Lung (tissue), 12 donors: ENCODE results near the gene MYL12A. TPM values are rescaled to one million over a fixed set of nuclear protein-coding genes. Genes with fewer than 3 reads are reported as not detected.

ENCODE experiments used
- ATAC-seq: fragments of 200-7000 bp; cut with Tn5 transposase; one replicate; pipeline ENCODE4 v1.9.1; 2020; ENCODE audit warnings: moderate number of reproducible peaks; ENCODE audit not compliant: insufficient read depth, low FRiP score
- DNase-seq, 3 donors: peaks; one replicate each; pipeline ENCODE4 v3.0.0-alpha.2; 2013 to 2017
- H3K27ac ChIP-seq, 2 donors: one replicate each; pipeline ENCODE4 v1.5.1; 2013; ENCODE audit warnings: mild to moderate bottlenecking in 2 of 2, moderate library complexity in 2 of 2, control low read depth in 1 of 2, inconsistent platforms in 1 of 2, low read depth in 1 of 2, low read length in 1 of 2
- H3K27me3 ChIP-seq, 3 donors: one replicate each; pipeline ENCODE4 v1.5.1; 2013; ENCODE audit warnings: low read length in 2 of 3; ENCODE audit not compliant: control insufficient read depth in 3 of 3, insufficient read depth in 3 of 3
- H3K36me3 ChIP-seq, 4 donors: one replicate each; pipeline ENCODE4 v1.5.1; 2013; ENCODE audit warnings: low read length in 4 of 4, mild to moderate bottlenecking in 1 of 4, moderate library complexity in 1 of 4; ENCODE audit not compliant: control insufficient read depth in 4 of 4, insufficient read depth in 4 of 4
- H3K4me1 ChIP-seq, 5 donors: one replicate each; pipeline ENCODE4 v1.5.1; 2013; ENCODE audit warnings: low read length in 5 of 5, mild to moderate bottlenecking in 2 of 5, moderate library complexity in 1 of 5; ENCODE audit not compliant: control insufficient read depth in 5 of 5, insufficient read depth in 5 of 5
- H3K4me3 ChIP-seq: one replicate; pipeline ENCODE4 v1.5.1; 2013; ENCODE audit warnings: mild to moderate bottlenecking, control low read depth, moderate library complexity
- H3K9ac ChIP-seq, 2 donors: one replicate each; pipeline ENCODE4 v1.5.1; 2013; ENCODE audit warnings: low read length in 2 of 2, control low read depth in 1 of 2; ENCODE audit not compliant: insufficient read depth in 1 of 2
- H3K9me3 ChIP-seq, 4 donors: one replicate each; pipeline ENCODE4 v1.5.1; 2013; ENCODE audit warnings: low read length in 3 of 4, mild to moderate bottlenecking in 1 of 4, moderate library complexity in 1 of 4; ENCODE audit not compliant: control insufficient read depth in 4 of 4, insufficient read depth in 3 of 4
- WGBS, 2 donors: extraction: QIAGEN DNeasy Blood & Tissue Kit; methylation state at CpG; one replicate each; pipeline ENCODE4 v1.1.7; 2013; 5-methylcytosine and 5-hydroxymethylcytosine counted together
- polyA plus RNA-seq, 2 donors: library from polyadenylated mRNA; stranded (reverse); fragments of 200-250 nt; gene quantifications; one replicate each; pipeline ENCODE4 v1.2.1, GENCODE V29; 2013
- total RNA-seq, 2 donors: library from RNA; depleted of rRNA in 1 of 2; stranded (reverse); fragments of >200 nt in 1 of 2; gene quantifications; one replicate each; pipeline ENCODE4 v1.2.1, GENCODE V29; 2014 to 2021
- TF ChIP-seq, protein P1 (sequence below): IDR thresholded peaks from 2 replicates; pipeline ENCODE4 v1.5.1; 2012; ENCODE audit warnings: mild to moderate bottlenecking; ENCODE audit errors: control extremely low read depth, extremely low read depth
- donor health status: control.
- donor health status: control.
- donor health status: Bipolar disorder and iron deficiency.
- donor health status: healthy.
- donor health status: DM: yes; HTN: yes; CAD: no.

MYL12A gene
- total and polyA plus RNA-seq, 4 donors: 321 to 796 (median 491) TPM

DNA sequence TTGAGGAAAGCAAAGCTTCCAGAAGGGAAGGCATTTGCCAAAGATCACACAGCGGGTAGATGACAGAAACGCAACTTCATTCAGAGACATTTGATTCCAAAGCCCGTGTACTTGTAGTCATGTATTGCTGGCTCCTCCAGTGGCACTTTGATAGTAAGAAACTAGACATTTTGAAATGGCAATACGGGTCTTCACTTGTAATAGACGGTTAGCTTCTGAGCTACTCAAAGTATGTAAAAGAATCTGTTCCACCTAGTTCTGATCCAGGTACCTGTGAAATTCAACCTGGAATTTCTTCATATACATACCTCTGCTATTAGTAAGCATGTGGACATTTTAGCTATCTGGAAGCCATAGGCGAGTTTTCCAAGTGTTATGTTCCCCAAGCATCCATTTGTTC lies 26.1 kb upstream of the MYL12A start:
- peak overlapping the region in 1 of 2 donors; percentile 55 for H3K27ac ChIP-seq
- 95 to 96% methylated on average over 6 of the region's 6 CpGs for WGBS, 2 donors
- no peaks in the 10 kb centered on the region for H3K27me3 ChIP-seq
- no peak for DNase-seq
- H3K9me3 ChIP-seq: no peaks in the 10 kb centered on the region
- H3K4me1 ChIP-seq: peaks cover 0 to 12% (median 0%) of the 10 kb centered on the region in 5 donors
- H3K4me3 ChIP-seq: no peak overlapping the region
- H3K36me3 ChIP-seq: no peaks in the 10 kb centered on the region
- TF ChIP-seq, protein P1, sequence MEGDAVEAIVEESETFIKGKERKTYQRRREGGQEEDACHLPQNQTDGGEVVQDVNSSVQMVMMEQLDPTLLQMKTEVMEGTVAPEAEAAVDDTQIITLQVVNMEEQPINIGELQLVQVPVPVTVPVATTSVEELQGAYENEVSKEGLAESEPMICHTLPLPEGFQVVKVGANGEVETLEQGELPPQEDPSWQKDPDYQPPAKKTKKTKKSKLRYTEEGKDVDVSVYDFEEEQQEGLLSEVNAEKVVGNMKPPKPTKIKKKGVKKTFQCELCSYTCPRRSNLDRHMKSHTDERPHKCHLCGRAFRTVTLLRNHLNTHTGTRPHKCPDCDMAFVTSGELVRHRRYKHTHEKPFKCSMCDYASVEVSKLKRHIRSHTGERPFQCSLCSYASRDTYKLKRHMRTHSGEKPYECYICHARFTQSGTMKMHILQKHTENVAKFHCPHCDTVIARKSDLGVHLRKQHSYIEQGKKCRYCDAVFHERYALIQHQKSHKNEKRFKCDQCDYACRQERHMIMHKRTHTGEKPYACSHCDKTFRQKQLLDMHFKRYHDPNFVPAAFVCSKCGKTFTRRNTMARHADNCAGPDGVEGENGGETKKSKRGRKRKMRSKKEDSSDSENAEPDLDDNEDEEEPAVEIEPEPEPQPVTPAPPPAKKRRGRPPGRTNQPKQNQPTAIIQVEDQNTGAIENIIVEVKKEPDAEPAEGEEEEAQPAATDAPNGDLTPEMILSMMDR: no peak
- H3K9ac ChIP-seq: no peak overlapping the region
- ATAC-seq: no peak

- no peaks in the 10 kb centered on the region for H3K36me3 ChIP-seq
- no peak overlapping the region for H3K4me3 ChIP-seq
- peaks cover 0 to 9% (median 0%) of the 10 kb centered on the region in 5 donors for H3K4me1 ChIP-seq
- no peaks in the 10 kb centered on the region for H3K9me3 ChIP-seq
- DNase-seq (no peak), ATAC-seq (no peak)
- no peaks in the 10 kb centered on the region for H3K27me3 ChIP-seq
- 55 to 86% methylated on average over 1 of the region's 1 CpG for WGBS, 2 donors
- H3K9ac ChIP-seq: no peak overlapping the region
- no peak overlapping the region for H3K27ac ChIP-seq
- TF ChIP-seq, protein P1: no peak
Measured at GRCh38 chr18:3223356-3223755, 24.2 kb upstream of the MYL12A start.

DNA sequence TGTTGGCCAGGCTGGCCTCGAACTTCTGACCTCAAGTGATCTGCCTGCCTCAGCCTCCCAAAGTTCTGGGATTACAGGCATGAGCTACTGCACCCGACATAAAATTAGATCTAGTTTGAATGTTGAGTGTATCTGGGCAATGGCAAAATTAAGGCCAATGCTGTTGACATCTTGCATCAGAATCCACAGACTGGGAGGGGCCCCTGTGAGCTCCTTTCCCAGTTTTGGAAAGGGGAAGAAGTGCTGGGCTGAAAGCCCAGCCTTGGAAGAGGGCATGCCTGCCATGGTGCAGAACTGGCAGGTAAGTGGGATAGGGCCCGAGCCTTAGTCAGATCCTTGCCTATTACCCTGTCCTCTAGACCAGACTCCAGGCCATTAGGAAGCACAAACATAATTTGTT lies 23.4 kb upstream of the MYL12A start:
- WGBS, 2 donors: 93% methylated on average over 3 of the region's 3 CpGs
- TF ChIP-seq, protein P1: no peak
- ATAC-seq (no peak), DNase-seq (no peak)
- Histone ChIP-seq H3K36me3 (no peaks in the 10 kb centered on the region), H3K9ac (no peak overlapping the region), H3K9me3 (no peaks in the 10 kb centered on the region), H3K27ac (peak overlapping the region in 1 of 2 donors; percentile 49), H3K27me3 (no peaks in the 10 kb centered on the region), H3K4me1 (peaks cover 0 to 6% (median 0%) of the 10 kb centered on the region in 5 donors), H3K4me3 (no peak overlapping the region)

GRCh38 chr18:3225588-3225987 lies 22.0 kb upstream of the MYL12A start:
- H3K4me3 ChIP-seq: no peak overlapping the region
- 90 to 92% methylated on average over 3 of the region's 3 CpGs for WGBS, 2 donors
- H3K27ac ChIP-seq: peak overlapping the region in 1 of 2 donors; percentile 66
- no peaks in the 10 kb centered on the region for H3K36me3 ChIP-seq
- ATAC-seq: no peak
- H3K4me1 ChIP-seq: no peaks in the 10 kb centered on the region
- DNase-seq: no peak
- TF ChIP-seq, protein P1: no peak
- H3K27me3 ChIP-seq: no peaks in the 10 kb centered on the region
- no peaks in the 10 kb centered on the region for H3K9me3 ChIP-seq
- no peak overlapping the region for H3K9ac ChIP-seq
